Trophoblast cell (in vitro differentiated cells and primary cell): ENCODE measurements around the gene FAM32A.

Experiments
- DNase-seq, 2 donors: peaks; one replicate each; pipeline ENCODE4 v3.0.0-alpha.2; 2016
- H2AFZ ChIP-seq: 2 replicates; pipeline ENCODE4 v1.6.1; 2013; ENCODE audit warnings: low read length, moderate library complexity, mild to moderate bottlenecking; ENCODE audit not compliant: insufficient read depth, poor library complexity
- H2AK5ac ChIP-seq: 2 replicates; pipeline ENCODE4 v1.6.1; 2013; ENCODE audit warnings: mild to moderate bottlenecking, low read length
- H2BK120ac ChIP-seq: 2 replicates; pipeline ENCODE4 v1.6.1; 2013; ENCODE audit warnings: low read length, mild to moderate bottlenecking, moderate library complexity; ENCODE audit not compliant: insufficient read depth, poor library complexity
- H2BK12ac ChIP-seq: 2 replicates; pipeline ENCODE4 v1.6.1; 2013; ENCODE audit warnings: mild to moderate bottlenecking, low read length, moderate library complexity
- H2BK5ac ChIP-seq: 2 replicates; pipeline ENCODE4 v1.6.1; 2013; ENCODE audit warnings: low read length, low read depth, moderate library complexity, mild to moderate bottlenecking; ENCODE audit not compliant: poor library complexity
- H3K14ac ChIP-seq: 2 replicates; pipeline ENCODE4 v1.6.1; 2013; ENCODE audit warnings: mild to moderate bottlenecking, low read length
- H3K18ac ChIP-seq: 2 replicates; pipeline ENCODE4 v1.6.1; 2013; ENCODE audit warnings: mild to moderate bottlenecking, low read length
- H3K23ac ChIP-seq: 2 replicates; pipeline ENCODE4 v1.6.1; 2013; ENCODE audit warnings: low read length
- H3K27ac ChIP-seq: 2 replicates; pipeline ENCODE4 v1.5.1; 2013; ENCODE audit warnings: low read depth, mild to moderate bottlenecking, inconsistent platforms, low read length, moderate library complexity
- H3K27me3 ChIP-seq: 2 replicates; pipeline ENCODE4 v1.6.1; 2013; ENCODE audit warnings: inconsistent platforms, mild to moderate bottlenecking, low read length, moderate library complexity; ENCODE audit not compliant: insufficient read depth
- H3K36me3 ChIP-seq, 2 experiments: 1 replicate in 1 of 2; 2 replicates in 1 of 2; pipeline ENCODE4 v1.6.1; 2013; ENCODE audit warnings: low read length in 2 of 2, mild to moderate bottlenecking in 2 of 2, moderate library complexity in 1 of 2; ENCODE audit not compliant: insufficient read depth in 2 of 2, control insufficient read depth in 1 of 2
- H3K4ac ChIP-seq: 2 replicates; pipeline ENCODE4 v1.6.1; 2013; ENCODE audit warnings: low read depth, mild to moderate bottlenecking, low read length, moderate library complexity
- H3K4me1 ChIP-seq, 2 experiments: 1 replicate in 1 of 2; 2 replicates in 1 of 2; pipeline ENCODE4 v1.6.1; 2013; ENCODE audit warnings: low read length in 2 of 2, mild to moderate bottlenecking in 2 of 2, moderate library complexity in 1 of 2; ENCODE audit not compliant: insufficient read depth in 2 of 2, control insufficient read depth in 1 of 2
- H3K4me2 ChIP-seq: 2 replicates; pipeline ENCODE4 v1.6.1; 2013; ENCODE audit warnings: inconsistent platforms, mild to moderate bottlenecking, low read length, moderate library complexity
- H3K4me3 ChIP-seq: 2 replicates; pipeline ENCODE4 v1.5.1; 2013; ENCODE audit warnings: mild to moderate bottlenecking, low read depth, low read length, inconsistent platforms
- H3K79me1 ChIP-seq: one replicate; pipeline ENCODE4 v1.6.1; 2013; ENCODE audit warnings: low read length
- H3K79me2 ChIP-seq: 2 replicates; pipeline ENCODE4 v1.6.1; 2013; ENCODE audit warnings: low read length, mild to moderate bottlenecking; ENCODE audit not compliant: control insufficient read depth, insufficient read depth, poor library complexity
- H3K9ac ChIP-seq: 2 replicates; pipeline ENCODE4 v1.6.1; 2013; ENCODE audit warnings: mild to moderate bottlenecking, low read length
- H3K9me3 ChIP-seq: 2 replicates; pipeline ENCODE4 v1.6.1; 2013; ENCODE audit warnings: low read depth, mild to moderate bottlenecking, control low read depth, inconsistent platforms, low read length; ENCODE audit not compliant: insufficient read depth
- H4K12ac ChIP-seq: 2 replicates; pipeline ENCODE4 v1.6.1; 2013; ENCODE audit warnings: low read depth, mild to moderate bottlenecking, low read length, moderate library complexity
- H4K8ac ChIP-seq: 2 replicates; pipeline ENCODE4 v1.6.1; 2013; ENCODE audit warnings: low read depth, mild to moderate bottlenecking, low read length, moderate library complexity
- H4K91ac ChIP-seq: one replicate; pipeline ENCODE4 v1.6.1; 2013; ENCODE audit warnings: low read depth, mild to moderate bottlenecking, low read length, moderate library complexity
- WGBS: extraction: QIAGEN DNeasy Blood & Tissue Kit; methylation state at CpG from one replicate; pipeline ENCODE4 v1.1.7; 2013; ENCODE audit warnings: missing lambda C conversion rate; ENCODE audit not compliant: insufficient read length, insufficient coverage; ENCODE audit errors: extremely low coverage; 5-methylcytosine and 5-hydroxymethylcytosine counted together

The FAM32A gene

GRCh38 chr19:16160445-16160942 lies 24.7 kb upstream of the FAM32A start:
- Histone ChIP-seq H3K4me3 (no peak overlapping the region), H3K23ac (no peak overlapping the region), H3K27me3 (no peaks in the 10 kb centered on the region), H3K4ac (no peak overlapping the region), H2BK5ac (no peak overlapping the region), H4K8ac (no peak overlapping the region), H2AK5ac (no peak overlapping the region), H3K27ac (no peak overlapping the region), H3K36me3 (no peaks in the 10 kb centered on the region), H3K79me1 (no peaks in the 10 kb centered on the region), H3K79me2 (no peaks in the 10 kb centered on the region), H4K12ac (no peak overlapping the region), H3K9ac (no peak overlapping the region), H2BK12ac (no peak overlapping the region), H3K9me3 (no peaks in the 10 kb centered on the region), H2AFZ (no peak overlapping the region), H2BK120ac (no peak overlapping the region), H3K18ac (no peak overlapping the region), H3K4me2 (no peak overlapping the region), H4K91ac (no peak overlapping the region), H3K14ac (no peak overlapping the region), H3K4me1 (no peaks in the 10 kb centered on the region)
- DNase-seq, result no peak
- no CpG with 5 or more reads among the region's 6 CpGs for WGBS

GRCh38 chr19:16160943-16161560 lies 24.2 kb upstream of the FAM32A start:
- H3K18ac ChIP-seq, result no peak overlapping the region
- H2BK5ac ChIP-seq, result no peak overlapping the region
- no peaks in the 10 kb centered on the region for H3K9me3 ChIP-seq
- no peak overlapping the region for H2BK120ac ChIP-seq
- H4K8ac ChIP-seq, result no peak overlapping the region
- no peaks in the 10 kb centered on the region for H3K4me1 ChIP-seq
- no peak overlapping the region for H3K23ac ChIP-seq
- H3K4me2 ChIP-seq, result no peak overlapping the region
- no peaks in the 10 kb centered on the region for H3K27me3 ChIP-seq
- no peaks in the 10 kb centered on the region for H3K36me3 ChIP-seq
- no peak overlapping the region for H4K12ac ChIP-seq
- no peak overlapping the region for H3K14ac ChIP-seq
- H2AFZ ChIP-seq, result no peak overlapping the region
- H4K91ac ChIP-seq, result no peak overlapping the region
- H3K27ac ChIP-seq, result no peak overlapping the region
- WGBS, result no CpG with 5 or more reads among the region's 14 CpGs
- H3K4ac ChIP-seq, result no peak overlapping the region
- no peak overlapping the region for H3K9ac ChIP-seq
- H2AK5ac ChIP-seq, result no peak overlapping the region
- H2BK12ac ChIP-seq, result no peak overlapping the region
- H3K4me3 ChIP-seq, result no peak overlapping the region
- DNase-seq, result peak; percentile 19 to 25
- H3K79me2 ChIP-seq, result no peaks in the 10 kb centered on the region
- H3K79me1 ChIP-seq, result no peaks in the 10 kb centered on the region

- Histone ChIP-seq H3K4me3 (no peak overlapping the region), H4K8ac (no peak overlapping the region), H3K4ac (no peak overlapping the region), H2BK120ac (no peak overlapping the region), H2AFZ (no peak overlapping the region), H3K27ac (no peak overlapping the region), H3K14ac (no peak overlapping the region), H2BK12ac (no peak overlapping the region), H3K9me3 (no peaks in the 10 kb centered on the region), H3K9ac (no peak overlapping the region), H3K36me3 (no peaks in the 10 kb centered on the region), H3K4me1 (no peaks in the 10 kb centered on the region), H3K18ac (no peak overlapping the region), H3K23ac (no peak overlapping the region), H4K91ac (no peak overlapping the region), H4K12ac (no peak overlapping the region), H3K79me2 (no peaks in the 10 kb centered on the region), H3K27me3 (no peaks in the 10 kb centered on the region), H2BK5ac (no peak overlapping the region), H2AK5ac (no peak overlapping the region), H3K4me2 (no peak overlapping the region), H3K79me1 (no peaks in the 10 kb centered on the region)
- WGBS, result no CpG with 5 or more reads among the region's 3 CpGs
- no peak for DNase-seq
Measured at GRCh38 chr19:16161840-16162239, 23.4 kb upstream of the FAM32A start.

GRCh38 chr19:16164222-16164890 lies 20.9 kb upstream of the FAM32A start:
- no peak overlapping the region for H3K27ac ChIP-seq
- no CpG with 5 or more reads among the region's 13 CpGs for WGBS
- H4K12ac ChIP-seq, result no peak overlapping the region
- no peak overlapping the region for H4K91ac ChIP-seq
- H3K9me3 ChIP-seq, result peaks cover 2% of the 10 kb centered on the region
- H2AK5ac ChIP-seq, result no peak overlapping the region
- no peak overlapping the region for H3K9ac ChIP-seq
- H2BK5ac ChIP-seq, result no peak overlapping the region
- no peak overlapping the region for H4K8ac ChIP-seq
- no peaks in the 10 kb centered on the region for H3K79me1 ChIP-seq
- no peak for DNase-seq
- H3K14ac ChIP-seq, result no peak overlapping the region
- H3K79me2 ChIP-seq, result no peaks in the 10 kb centered on the region
- H2AFZ ChIP-seq, result no peak overlapping the region
- H3K18ac ChIP-seq, result no peak overlapping the region
- no peak overlapping the region for H2BK12ac ChIP-seq
- no peaks in the 10 kb centered on the region for H3K4me1 ChIP-seq
- H3K4ac ChIP-seq, result no peak overlapping the region
- no peak overlapping the region for H3K4me3 ChIP-seq
- no peak overlapping the region for H3K4me2 ChIP-seq
- H3K36me3 ChIP-seq, result no peaks in the 10 kb centered on the region
- H2BK120ac ChIP-seq, result no peak overlapping the region
- no peak overlapping the region for H3K23ac ChIP-seq
- H3K27me3 ChIP-seq, result no peaks in the 10 kb centered on the region
